Astrocyte of the hippocampus (primary cell): ENCODE results near the gene AGAP9.
"Not testable (repeated sequence)": the region's sequence is repeated elsewhere in the genome, so short reads cannot be mapped to it uniquely, and the experiment has no call there.

Experiments
- DNase-seq: peaks from one replicate; pipeline ENCODE4 v3.0.0; 2011; ENCODE audit warnings: low read depth, low spot score

The AGAP9 gene

GRCh38 chr10:47523475-47523874, at the start of gene AGAP9:
TSS of gene AGAP9 (minus strand) at chr10:47523638. CDS start at chr10:47523526, 112 bp downstream.
- DNase-seq: not testable (repeated sequence)

- DNase-seq: not testable (repeated sequence)
These were observed 47.9 kb upstream of the AGAP9 start for GRCh38 chr10:47571138-47571912.

GRCh38 chr10:47566757-47567156, 43.3 kb upstream of the AGAP9 start:
- not testable (repeated sequence) for DNase-seq

GRCh38 chr10:47566108-47566699, 42.8 kb upstream of the AGAP9 start:
- not testable (repeated sequence) for DNase-seq

GRCh38 chr10:47565517-47565920, 42.1 kb upstream of the AGAP9 start:
- not testable (repeated sequence) for DNase-seq

- DNase-seq: not testable (repeated sequence)
These were observed 41.5 kb upstream of the AGAP9 start for GRCh38 chr10:47564953-47565352.

GRCh38 chr10:47564318-47564717, 40.9 kb upstream of the AGAP9 start:
- DNase-seq: not testable (repeated sequence)

GRCh38 chr10:47560452-47560851, 37.0 kb upstream of the AGAP9 start:
- DNase-seq: peak; percentile 17

GRCh38 chr10:47559718-47560308, 36.4 kb upstream of the AGAP9 start:
- not testable (repeated sequence) for DNase-seq

- DNase-seq: peak; percentile 56
These were observed 34.7 kb upstream of the AGAP9 start for GRCh38 chr10:47558109-47558508.

- peak; percentile 21 for DNase-seq
These were observed 34.2 kb upstream of the AGAP9 start for GRCh38 chr10:47557616-47558015.

- DNase-seq: not testable (repeated sequence)
These were observed 31.9 kb upstream of the AGAP9 start for GRCh38 chr10:47555334-47555733.

GRCh38 chr10:47554552-47554951, 31.1 kb upstream of the AGAP9 start:
- not testable (repeated sequence) for DNase-seq

- peak; percentile 18 for DNase-seq
These were observed 30.4 kb upstream of the AGAP9 start for GRCh38 chr10:47553860-47554247.

GRCh38 chr10:47553214-47553859, 29.9 kb upstream of the AGAP9 start:
- peak; percentile 89 for DNase-seq

GRCh38 chr10:47552719-47553118, 29.3 kb upstream of the AGAP9 start:
- DNase-seq: peak; percentile 55

GRCh38 chr10:47547286-47547685, 23.8 kb upstream of the AGAP9 start:
- not testable (repeated sequence) for DNase-seq

GRCh38 chr10:47536430-47536829, 13.0 kb upstream of the AGAP9 start:
- not testable (repeated sequence) for DNase-seq

- DNase-seq: not testable (repeated sequence)
These were observed 21.1 kb downstream of the AGAP9 start for GRCh38 chr10:47502313-47502712.

- DNase-seq: not testable (repeated sequence)
These were observed 29.2 kb downstream of the AGAP9 start for GRCh38 chr10:47494226-47494625.

GRCh38 chr10:47491600-47491999, 31.8 kb downstream of the AGAP9 start, which contains the start of gene FAM25G:
TSS of gene FAM25G (minus strand) at chr10:47491700. CDS start at chr10:47491674, 26 bp downstream.
- not testable (repeated sequence) for DNase-seq

GRCh38 chr10:47489630-47490029, 33.8 kb downstream of the AGAP9 start:
- DNase-seq: not testable (repeated sequence)
